ENCODE data around the gene RALGAPA2.
"Not testable (repeated sequence)": the region's sequence is repeated elsewhere in the genome, so short reads cannot be mapped to it uniquely, and the experiment has no call there.

Gene RALGAPA2

DNA sequence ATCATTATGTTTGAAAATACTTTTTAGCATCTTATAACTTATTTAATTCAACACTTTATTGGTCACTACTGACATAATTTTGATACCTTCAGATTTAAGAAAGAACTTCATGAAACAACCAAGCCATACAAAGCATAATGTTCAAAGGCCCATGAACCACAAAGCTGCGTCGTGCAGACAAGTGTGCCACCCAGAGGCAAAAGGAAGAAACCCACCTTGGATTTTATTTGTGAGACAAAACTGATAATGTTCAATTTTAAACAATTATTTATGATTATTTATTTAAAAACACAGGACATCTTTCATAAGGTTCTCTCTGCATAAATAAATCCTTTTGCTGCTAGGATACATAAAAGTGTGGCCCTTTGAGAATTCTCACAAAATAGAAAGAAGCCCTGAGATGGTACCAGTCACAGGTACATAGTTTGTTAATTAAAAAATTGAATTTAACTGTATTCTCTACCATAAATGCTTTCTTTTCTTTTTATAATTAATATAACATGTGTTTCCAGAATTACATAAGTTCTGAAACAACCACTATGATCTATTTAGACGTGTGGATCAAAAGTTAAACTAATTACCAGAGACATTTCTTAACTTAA is 143.7 kb downstream of the RALGAPA2 start:
- peak; percentile 41 for DNase-seq (ENCODE audit: low spot score)

DNA sequence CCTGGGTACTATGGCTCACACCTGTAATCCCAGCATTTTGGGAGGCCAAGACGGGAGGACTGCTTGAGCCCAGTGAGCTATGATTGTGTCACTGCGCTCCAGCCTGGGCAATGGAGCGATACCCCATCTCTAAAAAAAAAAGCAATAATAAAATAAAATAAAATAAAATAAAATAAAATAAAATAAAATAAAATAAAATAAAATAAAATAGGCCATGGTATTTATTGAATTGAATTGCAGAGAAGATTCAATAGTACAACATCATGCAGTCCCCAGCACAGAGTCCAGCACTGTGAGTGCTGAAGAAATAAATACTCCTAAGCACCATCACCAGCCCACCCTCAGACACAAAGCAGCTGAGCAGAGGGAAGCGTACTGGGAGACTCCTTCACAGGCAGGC is 144.7 kb downstream of the RALGAPA2 start:
- no peak for DNase-seq (ENCODE audit: low spot score)

DNA sequence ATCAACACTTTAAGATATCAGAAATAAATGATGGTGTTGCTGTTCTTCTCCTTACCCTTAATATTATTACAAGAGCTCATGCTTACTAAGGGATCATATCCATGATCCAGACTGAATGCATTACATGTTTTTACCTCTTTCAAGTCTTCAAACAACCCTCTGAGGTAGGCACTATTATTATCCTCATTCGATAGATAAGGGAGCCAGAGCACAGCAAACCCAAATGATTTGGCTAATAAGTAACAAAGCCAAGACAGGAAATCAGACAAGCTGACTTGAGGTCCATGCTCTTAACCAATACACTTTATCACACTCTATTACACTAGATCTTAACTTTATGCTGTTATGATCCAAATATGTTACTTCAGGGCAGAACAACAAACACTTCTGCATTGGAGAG is 145.9 kb downstream of the RALGAPA2 start:
- no peak for DNase-seq (ENCODE audit: low spot score)

DNA sequence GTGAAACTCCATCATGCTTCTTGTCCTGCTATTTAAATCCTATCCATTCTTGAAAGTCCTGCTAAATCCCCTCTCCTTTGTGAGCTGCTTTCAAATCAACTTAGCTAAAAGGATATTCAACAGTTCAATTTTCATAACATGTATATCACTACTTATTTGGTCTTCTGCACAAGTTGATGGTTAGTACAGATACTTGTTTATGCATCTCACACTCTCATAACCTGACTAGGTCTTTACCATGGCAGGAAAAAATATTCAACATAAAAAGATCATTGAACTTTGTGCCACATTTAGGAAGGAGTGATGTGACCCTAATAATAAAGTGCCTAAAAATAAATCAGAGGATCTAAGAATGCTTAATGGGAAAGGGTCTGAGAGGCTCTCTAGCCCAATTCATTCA is 148.2 kb downstream of the RALGAPA2 start:
- DNase-seq (ENCODE audit: low spot score) = no peak

DNA sequence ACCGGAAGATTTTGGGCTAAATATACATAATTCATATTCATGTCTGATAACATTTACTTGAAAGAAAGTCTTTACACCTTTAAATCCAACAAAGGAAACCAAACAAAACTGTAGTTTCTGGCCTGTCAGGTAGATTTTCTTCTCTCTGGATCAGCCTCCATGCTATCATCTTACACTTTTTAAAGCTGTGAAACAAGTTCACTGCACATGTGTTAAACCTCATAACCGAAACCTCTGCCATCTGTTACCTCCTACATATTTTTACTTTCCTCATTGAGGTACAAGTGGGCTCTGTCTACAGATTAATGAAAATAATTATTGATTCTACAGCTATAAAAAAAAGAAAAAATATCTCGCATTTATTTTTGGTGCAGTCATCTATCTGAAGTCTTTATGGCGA is 149.9 kb downstream of the RALGAPA2 start:
- DNase-seq (ENCODE audit: low spot score) = no peak

DNA sequence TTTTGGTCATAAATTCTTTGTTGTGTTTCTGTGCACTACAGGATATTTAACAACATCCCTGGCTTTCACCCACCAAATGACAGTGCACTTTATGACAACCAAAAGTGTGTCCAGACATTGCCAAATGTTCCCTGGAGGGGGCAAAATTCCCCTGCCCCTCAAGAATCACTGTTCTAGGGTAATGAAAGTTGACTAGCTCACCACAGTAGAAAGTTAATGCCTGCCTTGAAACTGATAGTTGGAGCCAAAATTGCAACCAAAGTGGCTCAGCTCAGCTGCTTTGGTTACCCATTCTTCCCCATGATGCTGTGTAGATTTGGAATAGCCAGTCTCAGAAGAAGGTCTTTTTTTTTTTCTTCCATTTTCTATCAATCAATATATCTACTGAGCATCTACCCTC is 150.6 kb downstream of the RALGAPA2 start:
- no peak for DNase-seq (ENCODE audit: low spot score)

DNA sequence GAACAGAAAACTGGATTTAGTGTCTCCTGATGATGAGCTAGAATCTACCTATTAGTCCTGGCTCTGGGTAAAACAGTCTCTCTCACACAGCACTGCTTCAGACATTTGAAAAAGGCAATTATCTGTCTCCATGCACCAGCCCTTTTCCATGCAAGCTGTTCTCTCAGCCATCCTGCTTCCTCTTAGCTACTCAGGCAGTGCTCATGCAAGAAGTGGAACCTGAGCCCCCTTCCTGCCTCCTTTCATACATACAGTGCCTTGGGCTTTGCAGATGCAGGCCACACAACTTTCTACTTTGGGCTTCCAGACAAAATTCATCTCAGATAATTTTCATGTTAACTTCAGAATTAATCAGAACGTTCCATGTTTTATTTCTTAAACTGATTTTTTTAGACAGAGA is 151.3 kb downstream of the RALGAPA2 start:
- DNase-seq (ENCODE audit: low spot score) = no peak

DNA sequence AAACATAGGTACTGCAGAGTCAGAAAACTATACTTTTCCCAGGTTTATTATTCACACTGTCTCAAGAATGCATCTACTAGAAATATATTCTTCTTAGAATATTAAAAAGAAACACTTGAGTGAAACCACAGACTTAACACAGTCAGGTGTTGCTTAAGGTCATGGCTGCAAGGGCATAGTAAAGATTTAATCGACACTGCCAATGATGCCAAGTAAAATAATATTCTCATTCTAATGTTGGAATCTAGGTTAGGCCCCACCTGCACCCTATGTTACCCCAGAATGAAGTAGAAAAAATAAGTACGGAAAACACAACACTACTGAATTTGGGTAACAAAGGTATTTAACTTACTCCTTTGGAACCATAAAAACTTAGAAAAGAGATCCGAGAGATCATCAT is 155.0 kb downstream of the RALGAPA2 start:
- DNase-seq (ENCODE audit: low spot score) = no peak

DNA sequence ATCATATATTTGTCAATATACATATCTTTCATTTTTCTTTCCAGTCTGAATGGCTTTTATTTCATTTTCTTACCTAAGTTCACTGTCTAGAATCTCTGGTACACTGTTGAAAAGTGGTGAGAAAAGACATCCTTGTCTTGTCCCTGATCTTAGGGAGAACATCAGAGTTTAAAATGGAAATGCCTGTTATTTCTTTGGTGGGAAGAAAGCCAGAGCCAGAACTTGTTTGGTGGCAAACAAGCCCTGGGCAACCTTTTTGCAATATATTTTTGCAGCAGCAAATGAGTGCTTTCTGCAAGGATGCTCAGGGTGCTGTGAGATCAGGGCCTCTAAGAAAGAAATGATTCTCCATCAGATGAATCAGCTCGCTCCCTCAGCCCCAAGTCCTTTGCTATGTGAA is 156.6 kb downstream of the RALGAPA2 start:
- no peak for DNase-seq (ENCODE audit: low spot score)

DNA sequence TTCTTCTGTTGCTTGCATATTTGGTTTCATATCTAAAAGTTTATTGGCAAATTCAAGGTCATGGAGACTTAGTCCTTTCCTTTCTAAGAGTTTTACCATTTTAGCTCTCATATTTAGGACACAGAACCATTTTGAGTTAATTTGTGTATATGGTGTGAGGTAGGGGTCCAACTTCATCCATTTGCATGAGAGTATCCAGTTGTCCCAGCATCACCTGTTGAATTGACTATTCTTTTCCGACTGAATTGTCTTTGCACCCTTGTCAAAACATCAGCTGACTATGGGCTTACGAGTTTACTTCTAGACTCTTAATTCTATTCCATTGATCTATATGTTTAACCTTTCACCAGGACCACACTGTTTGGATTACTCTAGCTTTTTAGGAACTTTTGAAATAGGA is 157.5 kb downstream of the RALGAPA2 start:
- DNase-seq (ENCODE audit: low spot score) = no peak

DNA sequence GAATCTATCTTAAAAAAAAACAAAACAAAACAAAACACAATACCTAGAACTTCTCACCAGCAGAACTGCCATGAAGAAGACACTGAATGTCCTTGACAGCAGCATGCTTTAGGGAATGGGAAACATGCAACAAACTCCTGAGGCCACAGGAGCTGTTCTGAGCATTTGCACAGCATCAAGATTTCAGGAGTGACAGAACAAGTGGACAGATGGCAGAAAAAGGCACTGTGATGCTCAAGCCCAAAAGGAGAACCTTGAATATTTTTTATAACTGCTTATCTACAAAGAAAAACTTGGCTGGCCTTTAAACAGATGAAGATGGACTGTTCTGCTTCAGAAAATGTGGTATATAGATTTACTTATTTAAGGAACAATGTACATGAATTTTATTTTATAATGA is 158.9 kb downstream of the RALGAPA2 start:
- no peak for DNase-seq (ENCODE audit: low spot score)

DNA sequence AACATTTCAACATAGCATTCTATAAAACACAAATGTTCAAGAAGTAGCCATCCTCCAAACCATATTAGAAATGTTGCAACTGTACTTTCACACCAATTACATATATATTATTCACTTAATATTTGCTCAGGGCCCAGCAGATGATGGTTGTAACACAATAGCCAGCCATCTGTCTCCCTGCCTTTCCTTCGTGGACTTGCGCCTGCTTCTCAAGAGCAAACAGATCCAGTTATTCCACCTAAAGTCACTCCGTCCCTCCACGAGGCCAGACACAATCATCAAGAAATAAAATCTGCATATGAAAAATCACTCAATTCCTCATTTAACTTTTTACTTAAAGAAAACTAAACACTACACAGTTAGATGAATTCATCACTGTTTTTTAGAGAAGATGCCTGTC is 160.4 kb downstream of the RALGAPA2 start:
- no peak for DNase-seq (ENCODE audit: low spot score)

DNA sequence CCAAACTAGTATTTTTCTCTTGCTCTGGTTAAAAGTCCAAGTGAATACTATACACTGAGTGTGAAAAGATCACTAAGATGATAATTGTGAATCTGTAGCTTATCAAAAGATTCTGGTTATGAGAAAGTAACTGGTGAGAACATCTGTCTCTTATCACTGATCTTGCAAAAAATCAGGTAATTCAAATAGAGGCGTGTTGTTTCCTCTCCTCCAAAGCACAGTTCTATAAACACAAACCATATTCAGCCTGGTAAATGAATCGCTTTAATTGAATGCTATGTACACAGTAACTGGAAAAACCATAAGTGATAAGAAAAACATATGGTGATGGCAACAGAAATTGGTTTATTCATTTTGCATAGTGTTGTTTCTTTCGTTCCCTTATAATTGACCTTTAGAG is 161.0 kb downstream of the RALGAPA2 start:
- no peak for DNase-seq (ENCODE audit: low spot score)

DNA sequence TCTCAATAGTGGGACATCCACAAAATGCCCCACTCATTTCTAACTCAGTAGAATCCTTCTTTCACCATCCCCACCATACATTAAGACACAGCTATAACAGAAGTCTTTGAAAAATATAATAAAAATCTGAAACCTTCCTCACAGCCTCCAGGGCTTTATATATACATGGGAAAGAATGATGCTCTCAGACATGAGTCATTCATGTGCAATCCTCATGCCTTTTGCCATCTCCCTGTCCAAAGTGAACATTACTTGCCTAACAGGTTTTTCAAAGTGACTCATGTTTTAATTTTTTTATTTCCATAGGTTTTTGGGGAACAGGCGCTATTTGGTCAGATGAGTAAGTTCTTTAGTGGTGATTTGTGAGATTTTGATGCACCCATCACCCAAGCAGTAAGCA is 162.7 kb downstream of the RALGAPA2 start:
- DNase-seq (ENCODE audit: low spot score) = no peak

DNA sequence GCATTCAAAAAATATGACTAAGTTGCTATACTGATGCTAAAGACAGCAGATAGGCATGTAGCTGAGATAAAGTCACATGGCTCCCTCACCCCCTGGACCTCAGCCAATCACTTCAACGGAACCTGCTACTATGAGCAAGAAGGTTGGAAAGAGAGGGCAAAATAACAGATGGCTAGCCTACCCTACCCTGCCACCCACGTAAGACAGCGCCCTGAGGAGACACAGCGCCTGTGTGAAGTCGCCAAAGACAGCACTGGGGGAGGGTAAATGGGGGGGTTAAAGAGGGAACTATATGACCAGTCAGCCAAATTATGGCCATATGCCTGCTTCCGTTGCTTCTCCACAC is 163.2 kb downstream of the RALGAPA2 start:
- no peak for DNase-seq (ENCODE audit: low spot score)

DNA sequence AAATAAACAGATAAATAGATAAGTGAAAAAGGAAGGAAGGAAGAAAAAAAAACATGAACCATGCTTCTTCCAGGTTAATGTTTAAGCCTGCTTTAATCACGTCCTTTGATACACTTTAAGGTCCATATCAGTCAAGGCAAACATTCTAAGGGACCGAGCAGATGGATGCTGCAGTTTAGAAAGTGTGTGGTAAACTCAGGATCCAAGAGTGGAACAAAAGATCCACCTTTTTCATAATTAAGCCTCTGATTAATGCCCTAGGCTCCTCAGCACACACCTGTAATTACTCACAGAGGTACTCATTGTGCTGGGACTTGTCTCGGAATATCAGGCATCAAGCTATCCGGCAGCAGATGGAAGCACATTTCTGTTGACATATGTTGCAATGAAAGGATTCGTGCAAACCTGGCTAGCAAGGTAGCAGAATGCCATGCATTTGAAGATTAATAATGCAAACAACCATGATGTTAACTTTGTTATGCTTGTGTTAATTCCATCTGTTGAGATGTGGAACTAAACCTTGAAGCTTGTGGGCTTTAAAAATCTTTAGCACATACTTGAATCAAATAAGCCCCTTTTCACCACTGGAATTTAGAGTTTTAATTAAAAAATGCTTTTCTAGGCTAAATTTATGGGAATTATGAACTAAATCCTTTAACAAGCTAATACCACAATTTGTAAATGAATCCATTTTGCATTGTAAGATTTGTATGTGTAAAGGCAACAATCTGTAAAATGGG is 163.7 kb downstream of the RALGAPA2 start:
- no peak for DNase-seq (ENCODE audit: low spot score)

DNA sequence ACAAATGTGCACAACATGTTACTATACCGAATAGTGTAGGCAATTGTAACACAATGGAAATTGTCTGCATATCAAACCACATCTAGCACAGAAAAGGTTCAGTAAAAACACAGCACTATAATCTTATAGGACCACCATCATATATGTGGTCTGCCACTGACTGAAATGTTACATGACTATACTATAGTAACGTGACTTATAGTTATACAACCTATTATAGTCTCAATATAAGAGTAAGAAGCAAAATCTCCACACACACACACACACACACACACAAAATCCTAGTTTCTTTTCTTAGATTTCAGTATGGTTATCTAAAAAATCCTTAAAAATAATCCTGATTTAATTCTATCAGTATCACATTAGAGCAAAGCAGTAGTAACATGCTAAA is 164.6 kb downstream of the RALGAPA2 start:
- no peak for DNase-seq (ENCODE audit: low spot score)

DNA sequence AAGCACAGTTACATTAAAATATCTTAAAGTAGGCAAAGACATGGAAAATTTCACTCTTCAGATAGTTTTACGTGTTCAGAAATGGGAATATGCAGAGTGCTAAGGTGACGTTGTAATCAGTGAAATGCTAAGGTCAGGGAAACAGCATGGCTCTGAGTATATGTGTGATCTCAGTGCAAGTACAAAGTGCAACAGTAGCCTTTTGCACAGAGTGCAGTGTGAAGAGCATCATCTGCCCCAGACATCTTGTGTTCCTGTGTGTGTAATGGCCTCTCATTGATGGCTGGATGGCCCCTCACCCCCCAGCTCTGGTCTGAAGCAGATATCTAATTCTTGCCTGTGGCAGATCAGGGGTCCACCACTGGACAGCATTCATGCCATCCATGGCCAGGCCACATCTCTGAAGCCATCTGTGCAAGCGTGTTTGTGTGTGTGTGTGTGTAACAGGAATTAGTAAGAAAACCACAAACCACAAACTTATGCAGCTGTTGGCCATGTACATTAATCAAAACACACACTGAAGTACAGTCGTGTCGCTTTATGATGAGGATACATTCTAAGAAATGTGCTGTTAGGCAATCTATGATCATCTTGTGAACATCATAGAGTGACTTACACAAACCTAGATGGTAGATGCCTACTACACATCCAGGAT is 165.1 kb downstream of the RALGAPA2 start:
- no peak for DNase-seq (ENCODE audit: low spot score)

DNA sequence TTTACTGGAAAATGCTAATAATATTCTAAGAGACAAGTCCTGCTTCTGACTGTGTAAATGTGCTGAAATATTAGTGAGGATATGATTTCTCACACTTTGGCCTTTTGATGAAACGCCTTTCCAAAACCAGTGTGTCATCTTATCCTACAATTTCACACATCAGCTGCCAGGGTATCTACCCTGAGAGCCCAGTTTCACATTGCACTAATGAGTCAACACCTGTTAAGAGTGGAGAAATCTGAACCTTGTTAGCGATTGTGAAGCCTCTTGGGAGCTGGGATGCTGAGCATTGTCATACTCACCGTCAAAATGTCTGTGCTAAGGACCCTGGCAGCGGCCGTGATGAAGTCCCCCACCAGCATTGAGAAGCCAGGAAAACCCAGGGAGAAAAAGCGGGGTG is 166.0 kb downstream of the RALGAPA2 start:
- DNase-seq (ENCODE audit: low spot score) = no peak

DNA sequence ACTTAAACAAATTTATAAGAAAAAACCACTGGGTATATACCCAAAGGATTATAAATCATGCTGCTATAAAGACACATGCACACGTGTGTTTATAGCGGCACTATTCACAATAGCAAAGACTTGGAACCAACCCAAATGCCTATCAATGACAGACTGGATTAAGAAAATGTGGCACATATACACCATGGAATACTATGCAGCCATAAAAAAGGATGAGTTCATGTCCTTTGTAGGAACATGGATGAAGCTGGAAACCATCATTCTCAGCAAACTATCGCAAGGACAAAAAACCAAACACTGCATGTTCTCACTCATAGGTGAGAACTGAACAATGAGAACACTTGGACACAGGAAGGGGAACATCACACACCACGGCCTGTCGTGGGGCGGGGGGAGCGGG is 169.1 kb downstream of the RALGAPA2 start:
- DNase-seq (ENCODE audit: low spot score) = not testable (repeated sequence)

DNA sequence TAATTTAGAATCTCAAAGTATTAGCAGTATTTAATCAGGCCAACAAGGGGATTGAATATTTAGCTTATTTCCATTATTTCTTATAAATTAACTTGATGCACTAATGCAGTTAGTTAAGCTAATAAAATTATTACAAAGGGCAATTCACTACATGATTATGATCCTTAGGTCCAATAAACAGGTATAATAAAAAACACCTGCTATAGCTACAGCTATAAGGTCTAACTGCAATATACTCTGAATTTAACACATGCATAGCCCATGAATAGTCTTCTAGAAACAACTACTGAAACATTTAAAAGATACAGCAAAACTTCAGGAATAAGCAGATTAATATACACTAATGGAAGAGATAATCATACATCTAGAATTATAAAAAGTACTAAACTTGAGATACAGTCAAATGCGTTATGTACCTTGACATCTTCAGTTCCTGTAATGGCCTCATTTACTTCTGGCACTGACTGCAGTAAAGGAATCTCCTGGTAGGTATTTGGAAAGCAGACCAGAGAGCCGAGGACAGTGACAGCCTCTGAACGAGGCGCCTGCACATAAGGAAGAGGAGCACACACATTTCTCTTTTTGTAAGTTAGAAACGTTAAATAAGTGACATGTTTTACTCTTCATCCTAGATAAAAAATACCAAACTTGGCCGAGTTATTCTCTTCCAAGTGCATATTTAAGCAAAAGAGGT is 176.1 kb downstream of the RALGAPA2 start:
- no peak for DNase-seq (ENCODE audit: low spot score)

DNA sequence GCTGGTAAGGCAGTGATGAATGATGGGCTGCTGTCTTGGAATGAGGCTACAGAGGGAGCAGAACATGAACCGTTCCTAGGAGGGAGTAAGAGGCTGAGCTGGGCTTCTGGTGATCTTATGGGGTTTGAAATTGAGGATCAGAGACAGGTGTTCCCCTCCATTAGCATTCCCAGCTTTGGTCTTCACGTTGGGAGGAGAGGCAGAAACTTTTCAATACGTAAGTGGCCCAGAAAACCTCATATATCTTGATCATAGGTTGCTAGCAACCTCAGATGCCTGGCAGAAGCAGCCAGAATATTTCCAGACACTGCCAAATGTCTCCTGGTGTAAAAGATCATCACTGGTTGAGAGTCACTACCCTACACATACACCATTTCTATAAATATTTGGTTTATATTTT is 177.4 kb downstream of the RALGAPA2 start:
- no peak for DNase-seq (ENCODE audit: low spot score)

DNA sequence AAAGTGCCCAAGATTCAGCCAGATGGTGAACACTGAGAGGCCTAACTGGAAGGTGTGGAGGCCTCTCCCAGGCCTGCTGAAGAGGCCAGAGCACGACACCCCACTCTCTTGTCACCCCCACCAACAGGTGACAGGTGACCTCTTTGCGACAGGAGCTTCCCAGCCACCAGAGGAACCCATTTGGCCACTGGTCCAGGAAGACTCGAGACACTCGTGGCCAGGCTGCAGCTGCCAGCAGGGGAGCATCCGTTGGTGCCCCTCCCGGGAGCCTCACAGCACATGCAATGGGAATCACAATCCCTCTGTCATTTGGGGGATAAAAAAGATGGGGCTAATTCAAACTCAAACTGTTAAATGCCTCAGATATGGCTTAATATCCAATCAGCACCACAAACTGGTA is 181.2 kb downstream of the RALGAPA2 start:
- no peak for DNase-seq (ENCODE audit: low spot score)

Data from germinal center (tissue), 1 donor.